Measurements from ENCODE around the gene BABAM2.

The BABAM2 gene

GRCh38 chr2:28336982-28337627, 446.6 kb downstream of the BABAM2 start:
- TF ChIP-seq CTBP1 (IDR thresholded peaks at IDR 0.05; ENCODE audit: borderline replicate concordance) = no peak
- no peak for TF ChIP-seq L3MBTL2 (conservative IDR thresholded peaks at IDR 0.05)
- no peak for TF ChIP-seq SUZ12 (IDR thresholded peaks at IDR 0.05)
- TF ChIP-seq SP1 (IDR thresholded peaks at IDR 0.05) = no peak
- no peak for TF ChIP-seq NFRKB (IDR thresholded peaks at IDR 0.05)
- no peak for TF ChIP-seq BHLHE40 (IDR thresholded peaks at IDR 0.05; ENCODE audit: borderline replicate concordance)
- no peak for TF ChIP-seq ARNT (IDR thresholded peaks at IDR 0.05)
- TF ChIP-seq TARDBP (IDR thresholded peaks at IDR 0.05) = no peak
- no peak for DNase-seq (ENCODE audit: extremely low spot score)
- ChIA-PET CTCF (no interaction called here), POLR2A (no interaction called here)

GRCh38 chr2:28338046-28338817, 447.7 kb downstream of the BABAM2 start:
- POLR2A ChIA-PET = no interaction called here
- TF ChIP-seq ARNT (IDR thresholded peaks at IDR 0.05) (no peak), PKNOX1 (IDR thresholded peaks at IDR 0.05) (no peak), BHLHE40 (IDR thresholded peaks at IDR 0.05; ENCODE audit: borderline replicate concordance) (no peak), ZNF384 (IDR thresholded peaks at IDR 0.05) (no peak), FOXK2 (IDR thresholded peaks at IDR 0.05) (no peak), TARDBP (IDR thresholded peaks at IDR 0.05) (no peak), FOXA1 (IDR thresholded peaks at IDR 0.05) (no peak), ELF4 (IDR thresholded peaks at IDR 0.05) (no peak), SUZ12 (IDR thresholded peaks at IDR 0.05) (no peak), SP1 (IDR thresholded peaks at IDR 0.05) (no peak)
- CTCF ChIA-PET = no interaction called here
- DNase-seq (ENCODE audit: extremely low spot score) = no peak

GRCh38 chr2:28338831-28339321, 448.3 kb downstream of the BABAM2 start:
- ChIA-PET POLR2A (no interaction called here), CTCF (no interaction called here)
- no peak for TF ChIP-seq FOXA1 (IDR thresholded peaks at IDR 0.05)
- TF ChIP-seq FOXM1 (IDR thresholded peaks at IDR 0.05; ENCODE audit: borderline replicate concordance) = no peak
- no peak for TF ChIP-seq ARNT (IDR thresholded peaks at IDR 0.05)
- TF ChIP-seq ELF4 (IDR thresholded peaks at IDR 0.05) = no peak
- no peak for TF ChIP-seq BHLHE40 (IDR thresholded peaks at IDR 0.05; ENCODE audit: borderline replicate concordance)
- TF ChIP-seq TARDBP (IDR thresholded peaks at IDR 0.05) = no peak
- DNase-seq (ENCODE audit: extremely low spot score) = no peak

- CTCF ChIA-PET = no interaction called here
- DNase-seq (ENCODE audit: extremely low spot score) = no peak
- no peak for TF ChIP-seq FOXK2 (IDR thresholded peaks at IDR 0.05)
- TF ChIP-seq SP1 (IDR thresholded peaks at IDR 0.05) = no peak
- no peak for TF ChIP-seq PKNOX1 (IDR thresholded peaks at IDR 0.05)
- TF ChIP-seq ZNF384 (IDR thresholded peaks at IDR 0.05) = no peak
- TF ChIP-seq LEF1 (IDR thresholded peaks at IDR 0.05; ENCODE audit: borderline replicate concordance) = no peak
- TF ChIP-seq ARNT (IDR thresholded peaks at IDR 0.05) = no peak
- TF ChIP-seq CTBP1 (IDR thresholded peaks at IDR 0.05; ENCODE audit: borderline replicate concordance) = no peak
- TF ChIP-seq TARDBP (IDR thresholded peaks at IDR 0.05) = no peak
- TF ChIP-seq FOXA1 (IDR thresholded peaks at IDR 0.05) = no peak
- no peak for TF ChIP-seq FOXM1 (IDR thresholded peaks at IDR 0.05; ENCODE audit: borderline replicate concordance)
- POLR2A ChIA-PET = no interaction called here
Observed at GRCh38 chr2:28339516-28340175, 449.1 kb downstream of the BABAM2 start.

GRCh38 chr2:28340312-28341202, 450.0 kb downstream of the BABAM2 start:
- DNase-seq (ENCODE audit: extremely low spot score) = no peak
- CTCF ChIA-PET = no interaction called here
- POLR2A ChIA-PET = no interaction called here
- TF ChIP-seq HDGF (IDR thresholded peaks at IDR 0.05; ENCODE audit: borderline replicate concordance) (no peak), L3MBTL2 (conservative IDR thresholded peaks at IDR 0.05) (no peak), FOXM1 (IDR thresholded peaks at IDR 0.05; ENCODE audit: borderline replicate concordance) (no peak), CTBP1 (IDR thresholded peaks at IDR 0.05; ENCODE audit: borderline replicate concordance) (no peak)

- ChIA-PET POLR2A (interaction anchor here (1.1 kb wide), 1 partner anchor 103 kb away, joined by 3 read pairs; no protein-coding TSS in a partner anchor), CTCF (no interaction called here)
- no peak for TF ChIP-seq LEF1 (IDR thresholded peaks at IDR 0.05; ENCODE audit: borderline replicate concordance)
- no peak for TF ChIP-seq ARNT (IDR thresholded peaks at IDR 0.05)
- no peak for TF ChIP-seq FOXM1 (IDR thresholded peaks at IDR 0.05; ENCODE audit: borderline replicate concordance)
- TF ChIP-seq FOXK2 (IDR thresholded peaks at IDR 0.05) = no peak
- no peak for TF ChIP-seq BHLHE40 (IDR thresholded peaks at IDR 0.05; ENCODE audit: borderline replicate concordance)
- TF ChIP-seq SUZ12 (IDR thresholded peaks at IDR 0.05) = no peak
- TF ChIP-seq SP1 (IDR thresholded peaks at IDR 0.05) = no peak
- no peak for TF ChIP-seq L3MBTL2 (conservative IDR thresholded peaks at IDR 0.05)
- TF ChIP-seq NFRKB (IDR thresholded peaks at IDR 0.05) = no peak
- TF ChIP-seq HDGF (IDR thresholded peaks at IDR 0.05; ENCODE audit: borderline replicate concordance) = no peak
- no peak for TF ChIP-seq ZNF384 (IDR thresholded peaks at IDR 0.05)
- TF ChIP-seq FOXA1 (IDR thresholded peaks at IDR 0.05) = no peak
- no peak for TF ChIP-seq ELF4 (IDR thresholded peaks at IDR 0.05)
- no peak for TF ChIP-seq TARDBP (IDR thresholded peaks at IDR 0.05)
- no peak for TF ChIP-seq PKNOX1 (IDR thresholded peaks at IDR 0.05)
- DNase-seq (ENCODE audit: extremely low spot score) = no peak
Observed at GRCh38 chr2:28341208-28341891, 450.8 kb downstream of the BABAM2 start.

Data from HEK293T (cell line).